ENCODE results near the gene SLCO2A1. TPM values are rescaled to one million over a fixed set of nuclear protein-coding genes. Genes with fewer than 3 reads are reported as not detected.

The SLCO2A1 gene
- total RNA-seq, 2 donors from 2014 or later, result 15.9 to 46.7 TPM

GRCh38 chr3:133965013-133965570 lies 64.6 kb downstream of the SLCO2A1 start:
- WGBS, result 90% methylated on average over 12 of the region's 12 CpGs
- Histone ChIP-seq H3K9me3 (no peaks in the 10 kb centered on the region), H3K27ac (no peak overlapping the region), H3K36me3 (no peaks in the 10 kb centered on the region), H3K4me1 (replicated peaks) (no peaks in the 10 kb centered on the region), H3K4me3 (no peak overlapping the region), H3K27me3 (replicated peaks; ENCODE audit: insufficient read depth) (no peaks in the 10 kb centered on the region)
- no peak for DNase-seq (ENCODE audit: low spot score)
- no peak for TF ChIP-seq POLR2AphosphoS5 (IDR thresholded peaks at IDR 0.05)
- TF ChIP-seq POLR2A (IDR thresholded peaks at IDR 0.05), result no peak
- TF ChIP-seq, protein P1, sequence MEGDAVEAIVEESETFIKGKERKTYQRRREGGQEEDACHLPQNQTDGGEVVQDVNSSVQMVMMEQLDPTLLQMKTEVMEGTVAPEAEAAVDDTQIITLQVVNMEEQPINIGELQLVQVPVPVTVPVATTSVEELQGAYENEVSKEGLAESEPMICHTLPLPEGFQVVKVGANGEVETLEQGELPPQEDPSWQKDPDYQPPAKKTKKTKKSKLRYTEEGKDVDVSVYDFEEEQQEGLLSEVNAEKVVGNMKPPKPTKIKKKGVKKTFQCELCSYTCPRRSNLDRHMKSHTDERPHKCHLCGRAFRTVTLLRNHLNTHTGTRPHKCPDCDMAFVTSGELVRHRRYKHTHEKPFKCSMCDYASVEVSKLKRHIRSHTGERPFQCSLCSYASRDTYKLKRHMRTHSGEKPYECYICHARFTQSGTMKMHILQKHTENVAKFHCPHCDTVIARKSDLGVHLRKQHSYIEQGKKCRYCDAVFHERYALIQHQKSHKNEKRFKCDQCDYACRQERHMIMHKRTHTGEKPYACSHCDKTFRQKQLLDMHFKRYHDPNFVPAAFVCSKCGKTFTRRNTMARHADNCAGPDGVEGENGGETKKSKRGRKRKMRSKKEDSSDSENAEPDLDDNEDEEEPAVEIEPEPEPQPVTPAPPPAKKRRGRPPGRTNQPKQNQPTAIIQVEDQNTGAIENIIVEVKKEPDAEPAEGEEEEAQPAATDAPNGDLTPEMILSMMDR (IDR thresholded peaks at IDR 0.05), result no peak
- intact Hi-C loops (cut with DNase I), result no loop called here

DNA sequence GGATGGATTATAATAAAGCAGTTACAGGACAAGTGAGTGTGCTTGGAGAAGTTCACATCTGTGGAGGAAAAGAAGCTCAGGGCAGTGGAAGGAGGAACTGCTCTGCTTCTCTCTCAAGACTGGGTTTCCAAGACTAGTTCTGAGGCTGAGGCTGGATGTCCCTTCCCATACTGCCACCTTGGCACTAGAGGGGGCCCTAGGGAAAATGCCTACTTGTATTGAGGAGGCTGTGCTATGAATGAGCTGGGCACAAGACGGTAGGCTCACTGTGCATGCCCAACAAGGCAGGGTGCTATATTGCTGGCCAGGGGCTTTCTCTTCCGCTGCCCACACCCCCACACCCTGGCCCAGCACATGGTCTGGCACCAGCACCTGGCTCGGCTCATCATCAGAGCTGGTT lies 65.2 kb downstream of the SLCO2A1 start:
- Histone ChIP-seq H3K4me3 (no peak overlapping the region), H3K36me3 (no peaks in the 10 kb centered on the region), H3K27me3 (replicated peaks; ENCODE audit: insufficient read depth) (no peaks in the 10 kb centered on the region), H3K27ac (no peak overlapping the region), H3K4me1 (replicated peaks) (no peaks in the 10 kb centered on the region), H3K9me3 (no peaks in the 10 kb centered on the region)
- WGBS, result 96% methylated on average over 3 of the region's 3 CpGs
- TF ChIP-seq POLR2A (IDR thresholded peaks at IDR 0.05) (no peak), POLR2AphosphoS5 (IDR thresholded peaks at IDR 0.05) (no peak)
- TF ChIP-seq, protein P1 (IDR thresholded peaks at IDR 0.05), result no peak
- intact Hi-C loops (cut with DNase I), result no loop called here
- no peak for DNase-seq (ENCODE audit: low spot score)

DNA sequence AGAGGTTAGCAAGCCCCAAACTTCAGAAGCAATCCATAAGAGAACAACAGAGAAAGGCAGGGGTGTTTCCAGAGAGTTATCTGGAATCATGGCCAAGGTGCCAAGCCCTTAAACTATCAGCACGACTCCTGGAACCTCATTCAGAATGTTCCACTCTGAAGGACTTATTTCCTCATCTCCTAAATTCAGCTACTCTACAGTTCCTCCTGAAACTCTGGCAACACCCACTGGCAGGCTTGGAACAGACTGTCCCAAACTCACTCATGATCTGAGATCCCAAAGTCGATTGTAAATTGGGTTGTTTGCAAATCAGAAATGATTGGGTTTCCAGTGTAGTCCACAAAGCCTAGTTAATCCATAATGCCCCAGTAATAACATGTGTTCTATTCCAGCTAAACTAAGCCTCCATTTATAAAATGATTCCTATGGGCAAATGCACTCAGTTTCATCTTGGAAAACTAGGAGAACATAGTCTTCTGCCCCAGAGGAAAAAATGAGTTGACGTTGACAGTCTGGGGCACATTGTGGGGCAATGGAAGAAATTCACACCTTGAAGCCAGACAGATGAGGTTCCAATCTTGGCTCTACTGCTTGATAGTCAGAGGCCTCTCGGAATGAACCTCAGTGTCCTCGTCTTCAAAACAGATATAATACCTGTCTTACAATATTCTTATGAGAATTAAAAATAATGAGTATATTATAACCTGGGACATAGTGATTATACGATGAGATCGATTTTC lies 65.9 kb downstream of the SLCO2A1 start:
- H3K4me3 ChIP-seq, result no peak overlapping the region
- H3K27me3 ChIP-seq (replicated peaks; ENCODE audit: insufficient read depth), result no peaks in the 10 kb centered on the region
- H3K36me3 ChIP-seq, result no peaks in the 10 kb centered on the region
- no peaks in the 10 kb centered on the region for H3K9me3 ChIP-seq
- H3K27ac ChIP-seq, result no peak overlapping the region
- no peak for TF ChIP-seq POLR2A (IDR thresholded peaks at IDR 0.05)
- TF ChIP-seq, protein P1 (IDR thresholded peaks at IDR 0.05), result no peak
- no peak for TF ChIP-seq POLR2AphosphoS5 (IDR thresholded peaks at IDR 0.05)
- 76% methylated on average over 7 of the region's 7 CpGs for WGBS
- intact Hi-C loops (cut with DNase I), result no loop called here
- H3K4me1 ChIP-seq (replicated peaks), result no peaks in the 10 kb centered on the region
- no peak for DNase-seq (ENCODE audit: low spot score)

- 38% methylated on average over 2 of the region's 2 CpGs for WGBS
- Histone ChIP-seq H3K4me1 (replicated peaks) (no peaks in the 10 kb centered on the region), H3K36me3 (no peaks in the 10 kb centered on the region), H3K27ac (no peak overlapping the region), H3K9me3 (no peaks in the 10 kb centered on the region), H3K4me3 (no peak overlapping the region), H3K27me3 (replicated peaks; ENCODE audit: insufficient read depth) (no peaks in the 10 kb centered on the region)
- TF ChIP-seq POLR2A (IDR thresholded peaks at IDR 0.05) (no peak), POLR2AphosphoS5 (IDR thresholded peaks at IDR 0.05) (no peak)
- TF ChIP-seq, protein P1 (IDR thresholded peaks at IDR 0.05), result no peak
- intact Hi-C loops (cut with DNase I), result no loop called here
- DNase-seq (ENCODE audit: low spot score), result no peak
These were observed 66.9 kb downstream of the SLCO2A1 start for GRCh38 chr3:133962849-133963248.
